Transverse colon (tissue), 3 donors: Measurements from ENCODE around the gene PWWP2A.

Experiments used
- CTCF ChIP-seq, 5 experiments: fragments of 200-600 bp in 3 of 5; fragments of 450-650 bp in 2 of 5; sonication (generic) in 3 of 5; IDR thresholded peaks; 1 replicate in 2 of 5; 2 replicates in 3 of 5; pipeline ENCODE4 v1.5.1; 2016 to 2017; ENCODE audit warnings: antibody characterized with exemption in 5 of 5, inconsistent platforms in 3 of 5, mild to moderate bottlenecking in 2 of 5, moderate library complexity in 1 of 5
- EP300 ChIP-seq: sonication (generic); formaldehyde crosslinking; IDR thresholded peaks from one replicate; pipeline ENCODE4 v1.6.1; 2017; ENCODE audit warnings: antibody characterized with exemption, low read depth
- POLR2A ChIP-seq: fragments of 450-650 bp; IDR thresholded peaks from one replicate; pipeline ENCODE4 v1.6.1; 2016; ENCODE audit warnings: antibody characterized with exemption, mild to moderate bottlenecking, moderate library complexity

GRCh38 chr5:160079753-160080152 is 39.5 kb downstream of the PWWP2A start:
- TF ChIP-seq POLR2A (no peak), CTCF (IDR thresholded peaks at IDR 0.05) (no peak), EP300 (no peak)
